ENCODE results near the gene CYP46A1.

The CYP46A1 gene

DNA sequence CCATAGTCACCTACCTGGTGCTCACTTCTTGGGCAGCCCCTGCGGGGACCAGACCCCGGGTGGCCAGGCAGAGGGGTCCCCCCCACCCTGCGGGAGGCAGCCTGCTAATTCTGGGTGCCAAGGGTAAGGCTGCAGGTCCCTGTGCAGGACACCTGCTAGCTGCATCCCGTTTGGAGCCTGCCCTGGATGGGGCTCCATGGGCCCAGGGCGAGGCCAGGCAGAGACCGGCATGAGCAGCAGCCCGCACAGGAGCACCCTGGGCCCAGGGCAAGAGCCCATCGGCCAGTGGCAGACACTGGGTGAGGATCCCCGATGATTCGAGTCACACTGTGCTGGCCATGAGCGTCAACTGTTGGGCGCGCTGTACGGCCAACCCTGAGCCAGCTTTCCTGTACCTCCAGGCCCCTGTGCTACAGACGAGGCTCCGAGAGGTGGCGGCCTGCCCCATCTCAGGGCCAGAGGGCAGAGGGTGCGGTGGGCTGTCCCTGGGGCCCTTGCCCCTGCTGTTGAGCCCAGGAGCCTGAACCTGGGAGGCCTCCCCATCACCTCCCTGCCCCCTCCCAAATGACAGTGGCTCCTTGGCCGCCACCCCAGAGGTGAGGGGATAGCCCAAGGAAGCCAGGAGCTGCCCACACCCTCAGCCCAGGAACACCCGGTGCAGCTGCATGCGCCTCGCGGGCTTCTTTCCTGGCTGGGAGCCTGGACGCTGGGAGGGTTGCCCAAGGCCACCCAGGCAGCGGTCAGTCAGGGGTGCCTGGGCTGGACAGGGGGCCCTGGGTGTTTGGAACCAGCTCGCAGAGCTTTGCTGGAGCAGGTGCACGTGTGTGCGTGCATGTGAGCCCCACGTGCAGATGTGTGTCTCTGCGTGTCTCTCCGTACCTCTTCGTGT is 47.7 kb downstream of the CYP46A1 start:
- DNase-seq: no peak

DNA sequence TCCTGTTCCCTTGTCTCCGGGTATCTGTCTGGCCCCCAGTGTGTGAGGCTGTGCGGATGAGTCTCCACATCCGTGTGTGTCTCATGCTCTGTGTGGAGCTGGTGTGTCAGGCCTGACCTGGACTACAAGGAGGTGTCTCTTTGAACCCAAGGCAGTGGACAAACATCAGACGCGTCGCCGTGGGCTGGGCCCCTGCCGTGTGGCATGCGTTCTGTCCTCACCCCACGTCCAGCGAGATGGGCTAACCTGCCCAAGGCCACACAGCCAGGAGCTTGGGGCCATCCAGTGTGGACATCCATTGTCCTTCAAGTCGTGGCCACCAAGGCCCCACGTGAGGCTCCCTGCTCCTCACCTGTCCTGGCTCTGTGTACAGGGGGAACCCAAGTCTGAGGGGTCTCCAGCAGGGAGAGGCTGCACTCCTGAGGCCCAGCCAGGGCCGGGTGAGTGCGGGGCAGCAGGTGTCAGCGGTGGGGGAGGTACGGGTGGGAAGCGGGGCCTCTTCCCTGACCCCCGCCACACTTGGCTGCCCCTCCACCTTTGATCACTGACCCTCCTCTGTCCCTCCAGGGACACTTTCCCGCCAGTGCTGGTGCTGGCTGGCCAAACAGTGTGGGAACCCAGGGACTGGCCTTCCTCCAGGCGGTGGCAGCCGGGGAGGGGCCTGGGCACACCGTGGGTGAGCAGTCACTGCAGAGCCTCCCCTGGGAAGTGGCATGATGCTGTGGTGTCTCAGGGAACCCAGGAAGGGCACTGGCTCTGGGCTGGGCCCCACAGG is 48.5 kb downstream of the CYP46A1 start:
- DNase-seq: no peak

DNA sequence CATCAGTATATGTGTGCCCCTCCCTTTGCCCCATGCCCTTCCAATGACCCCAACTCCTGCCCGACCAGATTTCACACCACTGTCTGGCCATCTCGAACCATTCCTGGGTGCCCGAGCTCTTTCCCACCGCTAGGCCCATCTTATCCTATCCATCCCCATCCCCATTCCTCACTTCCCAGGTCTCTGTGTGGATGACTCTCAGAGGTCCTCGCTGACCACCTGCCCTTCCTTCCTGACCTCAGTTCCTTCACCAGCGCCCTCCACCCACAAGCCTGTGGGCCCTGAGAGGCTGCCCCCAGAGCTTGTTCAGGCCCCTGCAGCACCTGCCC is 49.1 kb downstream of the CYP46A1 start:
- no peak for DNase-seq

DNA sequence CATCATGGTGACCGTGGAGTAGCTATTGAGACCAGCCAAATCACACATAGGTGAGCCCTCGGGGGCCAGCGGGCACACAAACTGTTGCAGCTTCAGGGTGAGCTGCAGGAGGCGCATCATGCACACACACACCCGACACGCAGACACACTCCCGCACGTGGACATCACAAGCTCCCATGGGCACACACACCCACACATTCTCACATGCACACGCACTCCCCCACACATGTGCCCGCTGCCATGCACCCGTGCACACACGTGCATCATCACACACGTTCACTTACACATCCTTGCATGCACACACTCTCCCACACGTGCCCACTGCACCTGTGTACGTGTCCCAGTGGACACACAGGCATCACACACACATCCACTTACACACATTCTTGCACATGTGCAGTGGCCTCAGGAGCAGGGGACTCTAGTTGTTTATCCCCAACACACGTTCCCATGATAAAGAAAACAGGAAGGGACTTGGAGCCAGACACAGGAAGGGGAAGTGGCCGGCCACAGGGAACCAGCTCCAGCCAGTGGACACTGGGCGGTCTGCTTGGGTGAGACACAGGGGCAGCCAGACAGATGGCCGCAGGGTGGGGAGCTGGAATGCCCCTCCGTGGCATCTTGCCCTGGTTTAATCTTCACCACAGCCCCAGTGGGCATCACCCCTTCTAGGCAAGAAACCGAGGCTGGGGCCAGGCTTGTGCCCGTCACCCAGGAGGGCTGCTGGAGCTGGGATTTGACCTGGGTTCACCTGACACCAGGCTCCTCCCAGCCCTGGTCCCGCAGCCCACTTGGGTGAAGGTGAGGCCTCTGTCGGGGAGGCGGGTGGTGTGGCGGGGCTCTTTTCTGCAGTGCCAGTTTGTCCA is 49.7 kb downstream of the CYP46A1 start:
- DNase-seq: no peak

- no peak for DNase-seq
Observed at GRCh38 chr14:99734406-99735051, 50.4 kb downstream of the CYP46A1 start.

DNA sequence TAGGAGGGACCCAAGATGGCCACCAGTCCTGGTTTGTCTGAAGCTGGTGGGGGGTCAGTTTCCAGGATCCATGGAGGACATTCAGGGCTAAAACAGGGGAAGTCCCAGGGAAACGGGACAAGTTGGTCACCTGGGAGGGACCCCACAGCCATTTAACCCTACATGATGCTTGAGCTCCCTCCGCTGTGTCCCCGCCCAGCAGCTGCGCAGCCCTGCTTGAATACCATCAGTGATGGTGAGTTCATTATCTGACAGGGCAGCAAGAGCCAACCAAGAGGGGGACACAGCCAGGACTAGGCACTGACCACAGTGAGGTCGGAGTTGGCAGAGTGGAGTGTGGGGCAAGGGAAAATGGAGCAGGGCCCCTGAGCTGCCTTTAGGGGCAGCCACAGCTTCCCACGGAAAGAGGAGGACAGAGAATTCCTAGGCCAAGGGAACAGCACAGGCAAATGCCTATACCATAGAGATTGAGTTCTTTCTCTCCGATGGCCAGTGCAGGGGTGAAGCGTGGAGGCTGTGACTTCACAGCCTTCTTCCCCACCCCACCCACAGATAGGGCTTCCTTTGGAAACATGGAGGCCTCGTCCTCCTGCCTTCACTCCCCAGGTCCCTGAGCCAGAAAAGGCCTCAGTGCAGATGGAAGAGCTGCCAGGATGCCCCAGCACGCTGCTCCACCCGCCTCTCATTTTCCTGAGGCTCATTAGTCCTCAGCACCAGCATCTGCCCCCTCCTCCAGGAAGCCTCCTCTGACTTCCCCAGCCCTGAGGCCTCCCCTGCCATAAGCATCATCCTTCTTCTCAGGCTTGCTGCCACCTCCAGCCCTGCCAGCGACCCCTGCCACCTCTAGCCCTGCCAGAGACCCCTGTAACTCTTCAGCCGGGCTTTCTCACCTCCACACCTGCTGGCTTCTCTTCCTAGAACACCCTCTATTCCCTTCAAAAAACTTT is 51.4 kb downstream of the CYP46A1 start:
- no peak for DNase-seq

DNA sequence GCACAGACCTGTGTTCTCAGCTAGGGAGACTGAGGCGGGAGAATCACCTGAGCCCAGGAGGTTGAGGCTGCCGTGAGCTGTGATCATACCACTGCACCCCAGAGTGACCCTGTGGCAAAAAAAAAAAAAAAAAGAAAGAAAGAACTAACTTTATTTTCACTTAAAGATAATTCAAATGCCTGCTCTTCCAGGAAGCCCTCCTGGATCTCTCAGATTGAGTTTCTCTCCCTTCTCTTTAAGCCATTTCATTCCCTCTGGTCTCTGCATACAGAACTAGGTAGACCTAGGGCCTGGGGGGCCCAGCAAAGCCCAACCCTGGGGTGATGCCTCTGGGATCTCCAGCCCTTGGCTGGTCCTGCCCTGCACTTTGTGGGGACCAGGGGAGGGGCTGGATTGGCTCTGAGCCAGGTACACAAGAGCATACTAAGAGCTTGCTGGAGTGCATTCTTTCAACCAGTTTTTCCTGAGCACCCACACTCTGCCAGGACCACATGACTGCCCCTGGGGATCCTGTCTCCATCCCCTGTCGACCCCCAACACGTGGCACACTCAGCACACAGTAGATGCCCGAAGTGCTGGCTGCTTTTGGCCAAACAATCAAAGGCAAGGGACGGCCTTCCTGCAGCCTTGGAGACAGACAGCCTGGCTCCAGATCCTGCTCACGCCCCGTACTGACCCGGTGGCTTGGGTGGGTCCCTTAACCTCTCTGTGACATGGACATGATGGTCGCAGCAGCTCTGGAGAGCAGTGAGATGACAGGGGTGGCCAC is 52.7 kb downstream of the CYP46A1 start:
- no peak for DNase-seq

- DNase-seq: no peak
Observed at GRCh38 chr14:99737451-99737951, 53.4 kb downstream of the CYP46A1 start.

DNA sequence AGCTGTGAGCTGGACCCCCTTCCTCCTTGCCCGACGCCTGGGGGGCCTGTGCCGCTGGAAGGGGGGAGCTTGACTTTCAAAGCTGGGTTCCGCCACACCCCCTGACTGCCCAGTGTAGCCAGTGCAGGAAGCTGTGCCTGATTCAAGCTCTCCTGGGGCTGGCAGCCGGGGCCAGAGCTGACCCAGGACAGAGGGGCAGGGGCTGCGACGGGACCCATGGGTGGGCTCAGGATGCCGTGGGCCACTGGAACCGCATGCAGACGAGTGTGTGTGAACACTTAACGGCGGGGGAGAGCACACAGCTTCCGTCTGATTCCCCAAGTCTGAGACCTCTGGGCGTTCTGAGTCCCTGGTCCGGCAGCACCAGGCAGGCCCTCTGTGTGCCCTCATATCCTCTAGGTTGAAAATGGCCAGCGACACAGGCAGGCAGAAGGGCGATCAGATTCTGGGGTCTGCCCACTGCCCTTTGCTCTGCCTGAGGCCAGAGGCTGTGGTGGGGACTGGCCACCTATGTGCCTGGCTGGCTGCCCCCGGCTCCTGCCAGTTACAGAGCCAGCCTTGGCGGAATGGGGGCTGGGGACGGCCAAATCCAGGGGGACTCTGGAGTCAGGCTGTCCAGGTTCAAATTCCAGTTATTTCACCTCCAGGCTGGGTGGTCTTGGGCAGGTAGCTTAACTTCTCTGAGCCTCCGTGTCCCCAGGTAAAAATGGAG is 54.0 kb downstream of the CYP46A1 start:
- no peak for DNase-seq

- DNase-seq: no peak
Observed at GRCh38 chr14:99740411-99740810, 56.3 kb downstream of the CYP46A1 start.

DNA sequence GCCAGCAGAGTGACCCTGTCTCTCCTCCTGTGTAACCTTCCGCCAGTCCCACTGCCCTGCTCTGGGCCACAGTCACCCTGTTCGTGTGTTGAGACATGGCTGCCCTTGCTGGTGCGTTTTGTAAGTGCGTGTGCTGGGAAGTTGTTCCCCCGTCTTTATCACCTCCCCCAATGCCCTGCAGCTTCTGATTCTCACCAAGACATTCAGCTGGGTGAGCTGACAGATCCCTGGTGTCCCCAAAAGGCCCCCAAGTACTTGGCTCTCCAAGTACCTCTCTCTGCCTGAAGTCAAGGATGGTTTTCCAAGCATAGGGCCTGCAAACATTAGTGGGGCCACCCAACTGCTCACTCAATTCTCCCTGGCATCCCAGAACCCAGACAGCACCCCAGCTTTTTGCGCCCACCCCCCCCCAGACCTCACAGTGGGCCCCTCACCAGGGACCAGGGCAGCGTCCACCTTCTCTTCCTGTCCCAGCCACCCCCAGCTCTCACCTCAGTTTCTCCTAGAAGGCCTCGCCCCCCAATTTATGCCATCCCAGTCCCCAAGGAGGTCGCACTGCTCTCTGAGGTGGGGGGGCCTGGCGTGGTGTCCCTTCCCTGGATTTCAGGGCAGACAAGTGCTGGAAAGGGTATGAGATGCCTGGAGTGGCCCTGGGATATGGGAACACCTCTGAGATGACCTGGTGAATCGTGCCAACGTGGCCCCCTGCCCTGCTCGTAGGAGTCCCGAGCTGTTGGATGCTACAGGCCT is 57.3 kb downstream of the CYP46A1 start:
- DNase-seq: no peak

GRCh38 chr14:99742074-99742473 is 58.0 kb downstream of the CYP46A1 start:
- DNase-seq: no peak

- no peak for DNase-seq
Observed at GRCh38 chr14:99742509-99743487, 58.7 kb downstream of the CYP46A1 start.

DNA sequence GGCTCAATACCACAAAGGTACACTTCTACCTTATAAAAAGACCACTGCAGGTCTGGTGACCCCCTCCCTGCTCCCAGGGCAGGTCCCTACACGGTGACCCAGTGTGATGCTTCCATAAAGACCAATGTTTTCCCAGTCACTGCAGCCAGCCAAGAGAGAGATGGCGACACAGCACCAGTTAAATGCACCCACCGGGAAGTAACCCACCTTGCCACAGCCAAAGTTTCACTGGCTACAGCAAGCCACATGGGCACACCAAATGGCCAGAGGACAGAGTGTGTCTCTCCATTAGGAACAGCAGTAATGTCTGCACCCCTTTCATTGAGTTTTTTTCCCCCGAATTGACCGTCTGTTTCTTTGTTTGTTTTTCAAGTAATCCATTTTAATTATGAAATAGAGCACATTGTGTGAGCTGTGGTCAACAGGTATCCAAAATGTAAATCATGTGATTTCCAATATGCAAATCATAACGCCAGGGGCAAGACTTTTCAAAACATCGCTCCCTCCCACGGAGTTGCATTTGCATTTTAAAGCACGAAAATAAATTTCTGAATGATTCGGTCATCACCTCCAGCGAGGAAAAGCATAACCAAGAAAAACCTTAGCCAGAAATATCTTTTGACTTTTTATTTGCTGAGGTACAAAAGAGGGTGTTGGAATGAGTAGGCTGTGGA is 60.2 kb downstream of the CYP46A1 start:
- no peak for DNase-seq

DNA sequence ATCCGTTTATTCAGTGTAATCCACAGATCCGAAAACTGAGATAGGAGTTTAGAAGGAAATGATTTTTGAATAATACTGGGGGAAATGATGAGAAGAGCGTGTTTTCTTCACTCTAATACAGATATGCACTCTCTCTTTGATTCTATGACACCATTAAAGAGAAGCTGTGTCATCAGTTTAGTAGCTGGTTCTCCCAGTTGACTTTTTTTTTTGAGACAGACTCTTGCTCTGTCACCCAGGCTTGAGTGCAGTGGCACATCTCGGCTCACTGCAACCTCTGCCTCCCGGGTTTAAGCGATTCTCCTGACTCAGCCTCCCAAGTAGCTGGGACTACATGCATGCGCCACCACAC is 60.8 kb downstream of the CYP46A1 start:
- DNase-seq: no peak

DNA sequence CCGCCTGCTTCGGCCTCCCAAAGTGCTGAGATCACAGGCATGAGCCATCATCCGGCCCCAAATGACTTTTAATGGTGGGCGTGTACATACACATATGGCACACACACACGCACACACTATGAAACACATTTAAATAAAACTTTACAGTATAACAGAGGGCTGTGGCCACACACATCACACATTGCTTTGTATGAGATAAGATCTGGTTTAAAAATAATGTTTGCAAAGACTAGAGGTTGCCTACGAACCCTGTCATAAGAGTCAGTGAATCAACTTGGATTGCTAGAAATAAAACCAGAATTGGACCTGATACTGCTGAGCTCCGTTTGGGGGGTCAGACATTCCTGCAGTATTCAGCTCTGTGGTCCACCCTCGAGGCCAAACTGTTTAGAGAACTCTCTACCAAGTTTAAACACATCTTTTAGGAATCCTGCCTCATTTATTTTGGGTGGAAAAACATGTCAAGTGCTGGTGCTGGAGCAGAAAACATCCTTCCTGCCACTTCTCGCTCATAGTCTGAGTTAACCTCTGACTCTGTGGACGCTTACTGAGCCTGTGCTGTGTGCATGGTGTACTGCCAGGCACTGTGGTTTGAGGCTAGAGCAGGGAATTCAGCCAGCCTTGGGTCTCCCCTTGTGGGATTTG is 61.3 kb downstream of the CYP46A1 start:
- no peak for DNase-seq

DNA sequence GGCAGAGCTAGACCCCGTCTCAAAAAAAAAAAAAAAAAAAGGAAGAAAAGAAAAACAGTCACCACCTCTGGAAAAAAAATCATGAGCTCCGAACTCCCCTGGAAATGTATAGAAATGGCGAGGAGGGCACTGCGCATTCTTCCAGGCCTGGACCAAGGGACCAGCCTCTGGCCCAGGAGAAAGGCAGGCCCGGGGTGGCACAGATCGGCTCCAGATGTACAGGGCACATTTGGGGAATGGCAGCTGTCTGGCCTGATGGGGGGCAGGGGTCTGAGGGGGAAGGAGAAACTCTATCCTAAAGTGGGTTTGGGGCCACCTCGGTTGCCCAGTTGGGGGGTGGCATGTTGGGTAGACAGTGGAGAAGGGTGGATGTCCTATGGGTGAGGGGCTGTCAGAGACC is 63.1 kb downstream of the CYP46A1 start:
- DNase-seq: no peak

All from NCI-H510A treated with DMSO at 0.1 percent for 48 hours (cell line).